IMR-90 (cell line): ENCODE results near the gene ELANE. TPM values are rescaled to one million over a fixed set of nuclear protein-coding genes. Genes with fewer than 3 reads are reported as not detected.
"Not testable (repeated sequence)": the region's sequence is repeated elsewhere in the genome, so short reads cannot be mapped to it uniquely, and the experiment has no call there.

Experiments
- ATAC-seq: fragments of 200-7000 bp; cut with Tn5 transposase; 2 replicates; pipeline ENCODE4 v1.9.1; 2020; ENCODE audit warnings: low read depth, mild to moderate bottlenecking, moderate library complexity
- BruUV-seq: library from RNA; stranded (reverse); fragments of 400-500 nt; replicated peaks from 2 replicates; lab custom pipeline; 2021; lab: Mats Ljungman, UMichigan
- CTCF ChIA-PET: fragments of 300-600 bp; formaldehyde crosslinking; extraction: SDS; loops from one replicate; lab custom pipeline; 2021; ENCODE audit warnings: antibody characterized with exemption; lab: Yijun Ruan, JAX
- POLR2A ChIA-PET: fragments of 300-600 bp; sonication (Branson Sonifier 250); formaldehyde crosslinking; loops from one replicate; lab custom pipeline; 2022; ENCODE audit warnings: antibody characterized with exemption; ENCODE audit not compliant: unreplicated experiment; lab: Charles Lee
- DNase-seq: peaks from one replicate; pipeline ENCODE4 v3.0.0; 2013
- H2AFZ ChIP-seq: replicated peaks from 2 replicates; pipeline ENCODE3; 2013; ENCODE audit warnings: low read length, mild to moderate bottlenecking; ENCODE audit not compliant: poor library complexity
- H2AK5ac ChIP-seq: 2 replicates; pipeline ENCODE4 v1.6.1; 2013; ENCODE audit warnings: low read depth, low read length, inconsistent platforms
- H2AK9ac ChIP-seq: replicated peaks from 2 replicates; pipeline ENCODE3; 2013; ENCODE audit warnings: mild to moderate bottlenecking, low read depth, low read length, moderate library complexity; ENCODE audit not compliant: poor library complexity
- H2BK120ac ChIP-seq: 2 replicates; pipeline ENCODE4 v1.6.1; 2013; ENCODE audit warnings: low read depth, low read length, inconsistent platforms
- H2BK15ac ChIP-seq: 3 replicates; pipeline ENCODE4 v1.6.1; 2013; ENCODE audit warnings: low read depth, low read length, inconsistent platforms
- H2BK20ac ChIP-seq: 2 replicates; pipeline ENCODE4 v1.6.1; 2013; ENCODE audit warnings: low read depth, mild to moderate bottlenecking, inconsistent platforms, low read length, moderate library complexity
- H2BK5ac ChIP-seq: 2 replicates; pipeline ENCODE4 v1.6.1; 2013; ENCODE audit warnings: mild to moderate bottlenecking, low read depth, low read length, inconsistent platforms; ENCODE audit not compliant: poor library complexity, severe bottlenecking
- H3K14ac ChIP-seq: replicated peaks from 2 replicates; pipeline ENCODE4 v1.6.1; 2013; ENCODE audit warnings: low read depth, low read length, inconsistent platforms
- H3K18ac ChIP-seq: 2 replicates; pipeline ENCODE4 v1.6.1; 2013; ENCODE audit warnings: low read depth, low read length, control low read depth
- H3K23ac ChIP-seq: 2 replicates; pipeline ENCODE4 v1.6.1; 2013; ENCODE audit warnings: low read depth, low read length, inconsistent platforms
- H3K27ac ChIP-seq: 2 replicates; pipeline ENCODE4 v1.5.1; 2013; ENCODE audit warnings: mild to moderate bottlenecking, control low read depth, low read length; ENCODE audit not compliant: insufficient read depth
- H3K27me3 ChIP-seq: 2 replicates; pipeline ENCODE4 v1.6.1; 2013; ENCODE audit warnings: low read length; ENCODE audit not compliant: control insufficient read depth, insufficient read depth
- H3K36me3 ChIP-seq: 2 replicates; pipeline ENCODE4 v1.6.1; 2013; ENCODE audit warnings: low read length, mixed read lengths; ENCODE audit not compliant: control insufficient read depth, insufficient read depth
- H3K4ac ChIP-seq: 2 replicates; pipeline ENCODE4 v1.6.1; 2013; ENCODE audit warnings: low read depth, low read length, inconsistent platforms
- H3K4me1 ChIP-seq: 2 replicates; pipeline ENCODE4 v1.6.1; 2013; ENCODE audit warnings: low read length, mixed read lengths; ENCODE audit not compliant: control insufficient read depth, insufficient read depth
- H3K4me2 ChIP-seq: 2 replicates; pipeline ENCODE4 v1.6.1; 2013; ENCODE audit warnings: low read depth, mild to moderate bottlenecking, control low read depth, low read length, moderate library complexity
- H3K4me3 ChIP-seq: 2 replicates; pipeline ENCODE4 v1.5.1; 2013; ENCODE audit warnings: low read depth, mild to moderate bottlenecking, control low read depth, low read length, moderate library complexity; ENCODE audit not compliant: insufficient read depth
- H3K56ac ChIP-seq: 2 replicates; pipeline ENCODE4 v1.6.1; 2013; ENCODE audit warnings: low read length, inconsistent platforms; ENCODE audit not compliant: insufficient read depth; ENCODE audit errors: extremely low read depth
- H3K79me1 ChIP-seq, 2 experiments: 2 replicates each; pipeline ENCODE4 v1.6.1; 2013; ENCODE audit warnings: low read length in 2 of 2, inconsistent platforms in 1 of 2, low read depth in 1 of 2
- H3K9ac ChIP-seq: 2 replicates; pipeline ENCODE4 v1.6.1; 2013; ENCODE audit warnings: low read depth, low read length, control low read depth
- H3K9me1 ChIP-seq: 2 replicates; pipeline ENCODE4 v1.6.1; 2013; ENCODE audit warnings: low read length, inconsistent platforms; ENCODE audit not compliant: insufficient read depth
- H3K9me3 ChIP-seq: 2 replicates; pipeline ENCODE4 v1.6.1; 2013; ENCODE audit warnings: low read length; ENCODE audit not compliant: control insufficient read depth, insufficient read depth
- H4K20me1 ChIP-seq: 2 replicates; pipeline ENCODE4 v1.6.1; 2013; ENCODE audit warnings: low read length, inconsistent platforms; ENCODE audit not compliant: insufficient read depth
- H4K5ac ChIP-seq: 2 replicates; pipeline ENCODE4 v1.6.1; 2013; ENCODE audit warnings: mild to moderate bottlenecking, low read depth, low read length, control low read depth
- H4K8ac ChIP-seq, 2 experiments: 2 replicates each; pipeline ENCODE4 v1.6.1; 2013; ENCODE audit warnings: low read depth in 2 of 2, low read length in 2 of 2, control low read depth in 1 of 2, inconsistent platforms in 1 of 2
- H4K91ac ChIP-seq: 2 replicates; pipeline ENCODE4 v1.6.1; 2013; ENCODE audit warnings: low read depth, low read length, inconsistent platforms; ENCODE audit not compliant: insufficient read depth
- BHLHE40 ChIP-seq: fragments of 150-350 bp; IDR thresholded peaks from 2 replicates; pipeline ENCODE4 v1.6.1; 2016; ENCODE audit warnings: mild to moderate bottlenecking, low read depth, low read length
- FOS ChIP-seq: fragments of 150-350 bp; IDR thresholded peaks from 2 replicates; pipeline ENCODE4 v1.6.1; 2016; ENCODE audit warnings: low read depth, low read length
- MAFK ChIP-seq: IDR thresholded peaks from 2 replicates; pipeline ENCODE4 v1.6.1; 2012; ENCODE audit warnings: low read depth, low read length, improper control_type of control experiment
- MXI1 ChIP-seq: IDR thresholded peaks from 2 replicates; pipeline ENCODE4 v1.6.1; 2012; ENCODE audit warnings: low read depth, mild to moderate bottlenecking, low read length, moderate library complexity, borderline replicate concordance
- NFE2L2 ChIP-seq: fragments of 150-350 bp; IDR thresholded peaks from 2 replicates; pipeline ENCODE4 v1.6.1; 2016; ENCODE audit warnings: low read depth, mild to moderate bottlenecking, low read length
- POLR2A ChIP-seq: IDR thresholded peaks from 2 replicates; pipeline ENCODE4 v1.6.1; 2012; ENCODE audit warnings: mild to moderate bottlenecking, low read depth, low read length
- RCOR1 ChIP-seq: IDR thresholded peaks from 2 replicates; pipeline ENCODE4 v1.6.1; 2012; ENCODE audit warnings: mild to moderate bottlenecking, low read length, improper control_type of control experiment; ENCODE audit not compliant: insufficient replicate concordance
- RFX5 ChIP-seq: IDR thresholded peaks from 2 replicates; pipeline ENCODE4 v1.8.0; 2012; ENCODE audit warnings: low read depth, mild to moderate bottlenecking, low read length, moderate library complexity
- WGBS, 2 experiments: methylation state at CpG; one replicate each; pipeline versions ENCODE4 v1.1.5 to v1.1.7; 2013; ENCODE audit warnings: missing lambda C conversion rate in 2 of 2; ENCODE audit not compliant: insufficient read length in 1 of 2; ENCODE audit errors: extremely low coverage in 2 of 2; 5-methylcytosine and 5-hydroxymethylcytosine counted together
- dilution Hi-C: fragments of 300-500 bp; cut with HindIII; formaldehyde crosslinking; loops from one replicate; pipeline ENCODE4 v1.14.3; 2018; ENCODE audit warnings: low sequenced_read_pairs; ENCODE audit not compliant: unreplicated experiment
- in situ Hi-C: fragments of 300-500 bp; cut with MboI; formaldehyde crosslinking; loops from 3 replicates; pipeline ENCODE4 v1.14.3; 2019; ENCODE audit warnings: low sequenced_read_pairs, inconsistent platforms, mixed read lengths
- intact Hi-C: fragments of 100-400 bp; cut with micrococcal nuclease; formaldehyde crosslinking; loops from 2 replicates; pipeline ENCODE4 v1.10.0; 2022
- polyA plus RNA-seq, 3 experiments: library from polyadenylated mRNA; depleted of rRNA; stranded (reverse); fragments of >200 nt; gene quantifications; 2 replicates each; pipeline ENCODE4 v1.2.3, GENCODE V29; 2012; ENCODE audit warnings: low replicate concordance in 1 of 3
- total RNA-seq: library from RNA; depleted of rRNA; stranded (reverse); fragments of >200 nt; gene quantifications from 2 replicates; pipeline ENCODE4 v1.2.3, GENCODE V29; 2012

The ELANE gene
- total and polyA plus RNA-seq, 2 of the 4 experiments (the other 2 are of a cell fraction) = 0.27 TPM; not detected in 1

GRCh38 chr19:876780-877314 is 24.7 kb downstream of the ELANE start:
- H3K23ac ChIP-seq = no peak overlapping the region
- H3K56ac ChIP-seq = no peak overlapping the region
- 93% methylated on average over 22 of the region's 29 CpGs; no CpG with 5 or more reads in 1 of the 2 experiments for WGBS, 2 experiments
- H3K27me3 ChIP-seq = no peaks in the 10 kb centered on the region
- H4K5ac ChIP-seq = no peak overlapping the region
- H4K91ac ChIP-seq = no peak overlapping the region
- H3K27ac ChIP-seq = no peak overlapping the region
- H2AK9ac ChIP-seq = no peak overlapping the region
- no peak overlapping the region for H3K4me3 ChIP-seq
- no peak overlapping the region for H3K4me2 ChIP-seq
- H2BK15ac ChIP-seq = no peak overlapping the region
- H2BK20ac ChIP-seq = no peak overlapping the region
- no peak overlapping the region for H3K9ac ChIP-seq
- dilution Hi-C loops = no loop called here
- no peak overlapping the region for H2AFZ ChIP-seq
- intact Hi-C loops = no loop called here
- in situ Hi-C loops = no loop called here
- H2AK5ac ChIP-seq = no peak overlapping the region
- DNase-seq (no peak), ATAC-seq (no peak)
- H3K9me3 ChIP-seq = no peaks in the 10 kb centered on the region
- H3K79me1 ChIP-seq = no peaks in the 10 kb centered on the region
- H3K36me3 ChIP-seq = peaks cover 50% of the 10 kb centered on the region
- no peak overlapping the region for H3K14ac ChIP-seq
- H4K20me1 ChIP-seq = peaks cover 11% of the 10 kb centered on the region
- BruUV-seq = no TSS peak
- no peaks in the 10 kb centered on the region for H3K4me1 ChIP-seq
- ChIA-PET CTCF (no interaction called here), POLR2A (no interaction called here)
- no peak overlapping the region for H3K4ac ChIP-seq
- no peak overlapping the region for H2BK5ac ChIP-seq
- no peak overlapping the region for H4K8ac ChIP-seq
- no peak overlapping the region for H2BK120ac ChIP-seq
- H3K18ac ChIP-seq = no peak overlapping the region
- no peaks in the 10 kb centered on the region for H3K9me1 ChIP-seq
- no peak for TF ChIP-seq MXI1
- TF ChIP-seq MAFK = no peak
- no peak for TF ChIP-seq RFX5
- no peak for TF ChIP-seq POLR2A
- TF ChIP-seq RCOR1 = no peak
- TF ChIP-seq FOS = no peak
- TF ChIP-seq NFE2L2 = no peak
- TF ChIP-seq BHLHE40 = no peak

DNA sequence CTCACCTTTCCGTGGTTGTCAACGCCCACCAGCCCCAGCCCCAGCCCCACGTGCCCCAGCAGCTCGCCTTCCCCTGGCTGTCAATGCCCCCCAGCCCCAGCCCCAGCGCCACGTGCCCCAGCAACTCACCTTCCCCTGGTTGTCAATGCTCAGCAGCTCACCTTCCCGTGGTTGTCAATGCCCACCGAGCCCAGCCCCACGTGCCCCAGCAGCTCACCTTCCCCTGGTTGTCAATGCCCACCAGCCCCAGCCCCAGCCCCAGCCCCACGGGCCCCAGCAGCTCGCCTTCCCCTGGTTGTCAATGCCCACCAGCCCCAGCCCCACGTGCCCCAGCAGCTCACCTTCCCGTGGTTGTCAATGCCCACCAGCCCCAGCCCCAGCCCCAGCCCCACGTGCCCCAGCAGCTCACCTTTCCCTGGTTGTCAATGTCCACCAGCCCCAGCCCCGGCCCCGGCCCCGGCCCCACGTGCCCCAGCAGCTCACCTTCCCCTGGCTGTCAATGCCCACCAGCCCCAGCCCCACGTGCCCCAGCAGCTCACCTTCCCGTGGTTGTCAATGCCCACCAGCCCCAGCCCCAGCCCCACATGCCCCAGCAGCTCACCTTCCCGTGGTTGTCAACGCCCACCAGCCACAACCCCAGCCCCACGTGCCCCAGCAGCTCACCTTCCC is 26.0 kb downstream of the ELANE start:
- H3K9ac ChIP-seq, H2AK9ac ChIP-seq, H4K8ac ChIP-seq, H2AK5ac ChIP-seq, H2AFZ ChIP-seq, H3K27me3 ChIP-seq, H4K91ac ChIP-seq, H2BK15ac ChIP-seq, ATAC-seq, DNase-seq, H3K4me2 ChIP-seq, H3K56ac ChIP-seq, H3K14ac ChIP-seq, H3K79me1 ChIP-seq, BruUV-seq, H3K4ac ChIP-seq, CTCF ChIA-PET, H3K4me1 ChIP-seq, H4K5ac ChIP-seq, H2BK5ac ChIP-seq, H3K27ac ChIP-seq, POLR2A ChIA-PET, intact Hi-C loops, H3K23ac ChIP-seq, H3K9me3 ChIP-seq, dilution Hi-C loops, in situ Hi-C loops, H3K9me1 ChIP-seq, H3K18ac ChIP-seq, H2BK20ac ChIP-seq, H2BK120ac ChIP-seq, H3K4me3 ChIP-seq: not testable (repeated sequence)
- peaks cover 10% of the 10 kb centered on the region for H4K20me1 ChIP-seq
- peaks cover 63% of the 10 kb centered on the region for H3K36me3 ChIP-seq
- WGBS, 2 experiments = 92% methylated on average over 2 of the region's 23 CpGs; no CpG with 5 or more reads in 1 of the 2 experiments
